Globus pallidus (tissue), 1 donor: ENCODE results near the gene RAPGEF1.
"Not testable (repeated sequence)": the region's sequence is repeated elsewhere in the genome, so short reads cannot be mapped to it uniquely, and the experiment has no call there.

Experiments
- DNase-seq: peaks from one replicate; pipeline ENCODE4 v3.0.0-alpha.2; 2015; ENCODE audit warnings: low spot score

The RAPGEF1 gene

GRCh38 chr9:131562032-131562959 lies 177.6 kb downstream of the RAPGEF1 start:
- no peak for DNase-seq

DNA sequence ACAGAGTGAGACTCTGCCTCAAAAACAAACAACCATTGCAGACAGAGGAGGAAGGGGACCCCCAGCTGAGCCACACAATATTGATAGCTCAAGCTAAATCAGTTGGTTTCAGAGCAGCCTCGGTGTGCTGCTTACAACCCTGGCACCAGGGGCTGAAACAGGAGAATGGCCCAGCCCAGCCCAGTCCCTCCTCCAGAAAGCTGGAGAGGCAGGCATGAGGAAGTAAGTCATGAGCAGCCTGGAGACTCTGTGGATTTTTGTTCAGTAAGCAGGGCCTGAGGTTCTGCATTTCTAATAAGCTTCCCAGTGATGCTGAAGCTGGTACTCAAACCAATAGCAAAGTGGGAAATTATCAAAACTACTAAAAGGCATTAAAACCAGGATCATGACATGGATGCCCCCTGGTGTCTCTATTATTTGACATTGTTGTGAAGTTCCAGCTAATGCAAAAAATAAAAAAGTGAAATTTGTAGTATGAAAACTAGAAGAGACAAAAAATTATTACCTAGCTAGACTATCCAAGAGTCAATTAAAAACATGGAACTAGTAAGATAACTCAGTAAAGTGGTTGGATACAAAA lies 180.4 kb downstream of the RAPGEF1 start:
- DNase-seq = no peak

GRCh38 chr9:131557855-131558548 lies 181.9 kb downstream of the RAPGEF1 start:
- DNase-seq = no peak

- DNase-seq = no peak
Observed at GRCh38 chr9:131555841-131556673, 183.8 kb downstream of the RAPGEF1 start.

- no peak for DNase-seq
Observed at GRCh38 chr9:131554843-131555351, 185.0 kb downstream of the RAPGEF1 start.

DNA sequence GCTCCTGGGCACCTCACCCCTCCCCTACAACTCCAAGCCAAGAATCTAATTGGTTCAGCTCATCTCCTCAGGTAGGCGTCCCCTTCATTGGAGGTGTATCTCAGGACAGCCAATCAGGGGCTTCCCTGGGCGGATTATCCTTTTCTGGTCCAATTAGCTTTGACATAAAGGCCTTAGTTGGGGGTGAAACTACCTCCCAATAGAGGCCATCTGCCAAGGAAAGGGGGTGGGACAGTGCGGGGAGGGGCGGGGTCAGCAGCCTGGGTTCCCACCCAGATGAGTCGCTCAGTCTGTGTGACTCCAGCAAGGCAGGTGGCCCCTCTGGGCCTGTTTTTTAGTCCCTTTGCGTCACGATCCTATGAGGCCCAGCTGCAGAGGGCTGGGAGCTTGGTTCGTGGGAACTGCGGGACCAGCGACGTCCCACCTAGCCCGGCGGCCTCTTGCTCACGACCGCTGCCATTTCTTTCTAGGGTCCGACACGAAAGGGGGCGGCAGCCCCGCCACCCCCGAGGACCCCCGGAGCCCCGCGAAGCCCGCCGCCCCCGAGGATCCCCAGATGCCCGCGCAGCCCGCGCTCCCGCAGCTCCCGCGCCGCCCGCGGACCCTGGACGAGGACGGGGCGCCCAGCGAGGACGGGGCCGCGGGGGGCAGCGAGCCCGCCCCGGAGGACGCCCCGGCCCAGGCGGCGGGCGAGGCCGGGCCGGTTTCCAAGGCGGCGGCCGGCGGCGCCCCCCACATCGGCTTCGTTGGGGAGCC lies 185.6 kb downstream of the RAPGEF1 start:
- DNase-seq = no peak

- no peak for DNase-seq
Observed at GRCh38 chr9:131552030-131552429, 187.8 kb downstream of the RAPGEF1 start.

DNA sequence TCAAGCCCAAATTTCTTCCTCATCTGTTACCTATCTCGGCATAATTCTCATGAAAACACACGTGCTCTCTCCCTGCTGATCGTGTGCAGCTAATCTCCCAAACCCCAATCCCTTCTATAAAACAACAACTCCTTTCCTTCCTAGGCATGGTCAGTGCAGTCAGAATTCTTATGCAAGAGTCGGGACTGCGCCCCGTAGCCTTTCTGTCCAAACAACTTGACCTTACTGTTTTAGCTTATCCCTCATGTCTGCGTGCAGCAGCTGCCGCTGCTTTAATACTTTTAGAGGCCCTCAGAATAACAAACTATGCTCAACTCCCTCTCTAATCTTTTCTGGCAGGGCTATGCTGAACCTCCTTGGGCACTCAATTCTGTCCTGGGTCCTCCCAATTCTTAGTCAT lies 189.4 kb downstream of the RAPGEF1 start:
- DNase-seq = not testable (repeated sequence)

GRCh38 chr9:131549186-131549585 lies 190.7 kb downstream of the RAPGEF1 start:
- DNase-seq = not testable (repeated sequence)

DNA sequence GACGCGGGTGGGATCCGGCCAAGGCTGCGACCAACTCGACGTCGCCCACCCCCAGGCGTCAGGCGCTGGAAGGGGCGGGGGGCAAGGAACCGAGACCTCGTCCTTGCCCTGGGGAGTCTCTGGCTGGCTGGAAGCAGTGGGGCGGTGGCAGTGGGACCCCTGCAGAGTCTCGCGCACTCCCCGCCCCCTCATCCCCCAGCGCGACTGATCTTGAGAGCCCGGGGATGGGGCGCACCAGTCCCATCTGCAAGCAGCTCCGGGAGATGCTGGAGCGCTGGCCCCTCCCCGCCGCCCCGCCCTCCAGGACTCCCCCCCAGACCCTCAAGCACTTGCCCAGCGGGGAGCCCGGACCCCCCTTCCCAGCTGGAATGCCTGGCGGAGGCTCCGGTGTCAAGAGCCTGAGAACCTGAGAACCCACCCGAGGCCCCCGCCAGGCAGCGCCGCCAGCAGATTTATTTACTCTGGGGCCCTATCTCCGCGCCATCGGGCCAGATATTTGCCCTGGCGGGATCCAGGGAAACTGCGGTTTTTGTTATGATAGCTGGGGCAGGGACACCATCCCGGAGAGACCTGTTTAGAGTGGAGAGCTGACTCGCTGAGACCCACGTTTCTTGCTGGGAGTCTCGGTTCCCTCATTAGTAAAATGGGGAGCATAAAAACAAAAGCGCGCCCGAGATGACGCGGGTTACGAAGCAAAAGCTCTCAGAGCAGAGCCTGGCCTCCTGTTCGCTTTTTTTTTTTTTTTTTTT lies 193.4 kb downstream of the RAPGEF1 start:
- DNase-seq = no peak

DNA sequence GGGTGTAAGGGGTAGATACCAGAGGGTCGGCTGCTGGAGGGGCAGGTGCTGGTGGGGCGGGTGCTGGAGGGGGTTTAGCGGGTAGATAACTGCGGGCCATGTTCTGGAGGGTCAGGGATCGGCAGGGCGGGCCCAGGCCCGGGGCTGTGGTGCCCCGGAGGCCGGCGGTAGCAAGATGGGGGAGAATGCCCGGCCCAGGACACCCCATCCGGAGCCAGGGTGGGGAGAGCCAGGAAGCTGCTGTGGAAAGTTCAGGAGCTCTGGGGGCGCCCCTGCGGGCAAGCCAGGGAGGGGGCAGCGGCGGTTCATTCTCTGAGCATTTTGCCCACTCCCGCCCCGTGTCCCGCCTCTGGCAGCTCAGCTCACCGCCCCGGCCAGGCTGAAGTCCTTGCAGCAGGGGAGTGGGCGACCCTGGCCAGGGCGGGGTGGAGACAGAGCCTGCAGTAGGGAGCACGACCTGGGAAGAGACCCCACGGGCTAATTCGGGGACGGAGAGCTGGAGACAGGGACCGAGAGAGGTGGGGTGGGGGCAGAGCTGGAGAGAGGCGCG lies 194.0 kb downstream of the RAPGEF1 start:
- no peak for DNase-seq

DNA sequence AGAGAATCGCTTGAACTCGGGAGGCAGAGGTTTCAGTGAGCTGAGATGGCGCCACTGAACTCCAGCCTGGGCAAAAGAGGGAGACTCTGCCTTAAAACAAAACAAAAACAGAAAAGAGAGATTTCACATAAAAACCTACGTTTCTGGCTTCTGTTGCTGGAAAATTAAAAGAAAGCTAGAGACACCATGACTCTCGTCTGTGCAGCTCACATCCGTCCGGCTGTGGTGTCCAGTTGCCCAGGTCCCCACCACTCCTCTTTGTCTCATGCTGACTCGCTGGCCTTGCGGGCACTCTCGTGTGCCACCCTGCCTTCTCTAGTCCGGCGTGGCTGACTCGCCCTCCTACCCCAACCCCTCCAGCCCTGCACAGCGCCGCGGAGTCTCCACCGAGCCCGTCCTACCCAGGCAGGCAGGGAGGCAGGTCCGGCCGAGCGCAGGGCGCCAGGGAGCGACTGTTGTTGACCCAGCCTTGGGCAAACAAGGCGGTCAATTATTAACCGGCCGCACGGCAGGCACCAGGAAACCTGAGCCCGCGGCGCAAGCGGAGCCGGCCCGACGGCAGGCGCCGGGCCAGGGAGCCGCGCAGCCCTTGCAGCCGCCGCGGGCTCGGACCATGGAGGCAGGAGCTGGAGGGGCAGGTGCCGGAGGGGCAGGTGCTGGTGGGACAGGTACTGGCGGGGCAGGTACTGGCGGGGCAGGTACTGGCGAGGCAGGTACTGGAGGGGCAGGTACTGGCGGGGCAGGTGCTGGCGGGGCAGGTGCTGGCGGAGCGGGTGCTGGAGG lies 194.7 kb downstream of the RAPGEF1 start, which contains the start of gene PRRT1B:
Gene PRRT1B (plus strand): TSS at position 521 of the 783 bp plus-strand sequence. CDS start 93 bp downstream, at position 614.
- no peak for DNase-seq

GRCh38 chr9:131543141-131543540 lies 196.7 kb downstream of the RAPGEF1 start:
- DNase-seq = no peak

- DNase-seq = no peak
Observed at GRCh38 chr9:131539223-131539923, 200.5 kb downstream of the RAPGEF1 start.

DNA sequence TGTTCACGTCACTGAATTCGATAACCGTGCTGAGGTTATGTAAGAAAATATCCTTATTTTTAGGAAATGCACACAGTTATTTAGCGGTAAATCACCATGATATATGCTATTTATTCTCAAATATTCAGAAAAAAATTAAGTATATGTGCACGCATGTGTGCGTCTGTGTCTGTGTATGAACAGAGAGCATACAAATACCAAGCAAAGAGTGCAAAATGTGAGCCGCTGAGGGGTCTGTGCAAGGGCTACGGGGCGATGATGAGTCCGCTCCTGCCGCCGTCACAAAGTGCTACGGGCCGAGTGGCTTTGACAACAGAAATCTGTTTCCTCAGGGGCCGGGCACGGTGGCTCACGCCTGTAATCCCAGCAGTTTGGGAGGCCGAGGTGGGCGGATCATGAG lies 201.9 kb downstream of the RAPGEF1 start:
- no peak for DNase-seq

DNA sequence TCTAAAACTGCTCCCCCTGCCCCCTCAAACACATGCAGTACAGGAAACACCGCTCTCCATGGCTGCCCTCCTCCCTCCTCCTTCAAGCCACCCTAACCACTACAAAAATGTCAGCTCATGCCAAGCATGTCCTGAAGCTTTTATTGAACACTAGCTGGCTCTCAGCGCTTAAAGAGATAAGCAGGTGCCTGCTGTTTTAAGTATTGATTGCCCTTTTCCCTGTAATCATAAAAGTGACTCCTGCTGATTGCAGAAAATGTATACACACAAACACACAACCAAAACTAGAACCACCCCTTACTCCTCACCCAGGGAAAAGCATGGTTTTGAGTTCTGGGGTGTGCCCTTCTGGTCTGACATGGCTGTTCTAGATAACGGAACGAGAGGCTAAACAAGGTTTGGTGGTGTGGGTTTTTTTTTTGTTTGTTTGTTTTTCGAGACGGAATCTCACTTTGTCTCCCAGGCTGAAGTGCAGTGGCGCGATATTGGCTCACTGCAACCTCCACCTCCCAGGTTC lies 205.1 kb downstream of the RAPGEF1 start:
- no peak for DNase-seq

DNA sequence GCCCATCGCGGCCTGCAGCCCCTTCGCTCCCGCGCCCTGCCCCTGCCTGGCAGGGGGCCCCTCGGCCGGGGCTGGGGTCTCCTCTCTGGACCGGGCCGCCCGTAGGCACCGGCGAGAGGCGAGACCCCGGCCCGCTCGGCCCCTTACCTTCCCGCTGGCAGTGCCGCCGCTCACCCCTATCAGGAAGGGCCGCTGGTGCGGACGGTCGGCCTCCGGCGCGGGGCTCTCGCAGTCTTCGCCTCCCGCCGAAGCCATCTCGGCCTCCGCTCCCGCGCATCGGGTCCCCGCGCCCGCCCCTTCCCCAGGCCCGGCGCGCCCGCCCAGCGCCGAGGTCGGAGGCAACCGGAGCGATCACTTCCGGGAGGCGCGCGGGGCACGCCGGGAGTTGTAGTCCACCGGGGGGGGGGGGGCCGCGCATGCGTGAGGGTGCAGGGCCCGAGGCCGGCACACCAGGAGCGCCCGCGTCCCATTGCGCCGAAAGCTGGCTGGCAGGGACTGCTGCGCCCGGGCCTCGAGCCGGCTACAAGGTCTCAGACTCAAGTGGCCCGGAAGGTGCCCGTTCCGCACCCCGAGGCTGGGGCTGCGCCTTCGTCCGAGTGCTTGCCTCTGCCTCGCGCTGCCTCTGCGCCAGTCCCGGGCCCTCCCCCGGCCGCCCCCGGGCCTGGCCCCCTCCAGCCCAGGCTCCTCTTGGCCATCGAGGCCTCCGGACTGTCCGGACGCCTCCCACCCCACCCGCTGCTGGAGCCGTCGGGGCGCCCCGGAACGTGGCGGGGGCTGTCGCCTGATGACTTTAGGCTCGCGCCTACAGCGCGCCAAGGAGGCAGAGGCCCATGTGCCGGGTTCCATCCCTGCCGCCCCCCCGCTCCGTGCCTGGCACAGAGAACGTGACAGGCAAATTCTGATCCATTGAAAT lies 208.7 kb downstream of the RAPGEF1 start, which contains the start of gene UCK1:
Gene UCK1 (minus strand): TSS at position 344 of the 913 bp plus-strand sequence. CDS start 89 bp downstream, at position 255.
- peak; percentile 80 for DNase-seq
